ENCODE measurements around the gene TWF1.

DNA sequence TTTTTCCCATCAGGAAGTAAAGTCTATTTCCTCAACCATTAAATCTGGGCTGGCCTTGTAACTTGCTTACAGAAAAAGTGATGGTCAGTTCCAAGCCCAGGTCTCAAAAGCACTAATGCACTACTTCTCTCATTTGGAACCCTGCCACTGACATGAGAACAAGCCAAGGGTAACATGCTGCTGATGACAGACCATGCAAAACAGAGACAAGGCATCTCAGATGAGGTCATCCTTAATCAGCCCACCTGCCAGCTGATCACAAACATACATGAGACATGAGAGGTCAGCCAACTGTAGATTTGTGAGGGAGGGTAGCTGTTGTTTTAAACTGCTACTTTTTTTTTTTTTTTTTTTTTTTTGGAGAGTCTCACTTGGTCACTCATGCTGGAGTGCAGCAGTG, 16.2 kb downstream of the TWF1 start:
- no peak for TF ChIP-seq CTCF (IDR thresholded peaks at IDR 0.05)
- no peak for TF ChIP-seq SMAD3 (CRISPR knock-in tag; IDR thresholded peaks at IDR 0.05; ENCODE audit: borderline replicate concordance)
- TF ChIP-seq RORB (CRISPR knock-in tag; IDR thresholded peaks at IDR 0.05) = no peak
- no peak for TF ChIP-seq TCF7 (CRISPR knock-in tag; IDR thresholded peaks at IDR 0.05; ENCODE audit: low read depth)
- TF ChIP-seq USF2 (CRISPR knock-in tag; IDR thresholded peaks at IDR 0.05) = no peak
- TF ChIP-seq, protein P1, sequence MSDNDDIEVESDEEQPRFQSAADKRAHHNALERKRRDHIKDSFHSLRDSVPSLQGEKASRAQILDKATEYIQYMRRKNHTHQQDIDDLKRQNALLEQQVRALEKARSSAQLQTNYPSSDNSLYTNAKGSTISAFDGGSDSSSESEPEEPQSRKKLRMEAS (CRISPR knock-in tag; IDR thresholded peaks at IDR 0.05) = no peak
- TF ChIP-seq CBFB (CRISPR knock-in tag; IDR thresholded peaks at IDR 0.05; ENCODE audit: low read depth) = no peak
- TF ChIP-seq ETV6 (CRISPR knock-in tag; IDR thresholded peaks at IDR 0.05) = no peak
- no peak for TF ChIP-seq MLX (CRISPR knock-in tag; IDR thresholded peaks at IDR 0.05)

All from WTC11 (cell line).